RKO (cell line): ENCODE data around the gene ACTR5.

Experiments used
- DNase-seq: peaks from one replicate; pipeline ENCODE4 v3.0.0-alpha.2; 2016; ENCODE audit warnings: low spot score

ACTR5 gene

GRCh38 chr20:38748097-38748860 lies at the start of gene ACTR5:
TSS of gene ACTR5 (plus strand) at chr20:38748460. CDS start at chr20:38748479, 19 bp downstream.
- peak; percentile 91 for DNase-seq

- no peak for DNase-seq
Observed at GRCh38 chr20:38698541-38698940, 49.7 kb upstream of the ACTR5 start.

- no peak for DNase-seq
Observed at GRCh38 chr20:38700141-38700540, 48.1 kb upstream of the ACTR5 start.

GRCh38 chr20:38700926-38701325 lies 47.3 kb upstream of the ACTR5 start:
- no peak for DNase-seq

- DNase-seq: no peak
Observed at GRCh38 chr20:38703526-38703925, 44.7 kb upstream of the ACTR5 start.

GRCh38 chr20:38704136-38704535 lies 44.1 kb upstream of the ACTR5 start:
- no peak for DNase-seq

- no peak for DNase-seq
Observed at GRCh38 chr20:38706509-38706908, 41.8 kb upstream of the ACTR5 start.

- DNase-seq: no peak
Observed at GRCh38 chr20:38714308-38714707, 34.0 kb upstream of the ACTR5 start.

- DNase-seq: no peak
Observed at GRCh38 chr20:38715646-38716045, 32.6 kb upstream of the ACTR5 start.

- no peak for DNase-seq
Observed at GRCh38 chr20:38722683-38723016, 25.6 kb upstream of the ACTR5 start.

GRCh38 chr20:38723017-38723847 lies 25.0 kb upstream of the ACTR5 start:
- no peak for DNase-seq

GRCh38 chr20:38723848-38724625 lies 24.2 kb upstream of the ACTR5 start, which contains the start of gene SLC32A1:
TSS of gene SLC32A1 (plus strand) at chr20:38724486. CDS start at chr20:38724725, 239 bp downstream.
- DNase-seq: no peak

- DNase-seq: no peak
Observed at GRCh38 chr20:38724626-38725147, 23.6 kb upstream of the ACTR5 start.

- no peak for DNase-seq
Observed at GRCh38 chr20:38725148-38725901, 22.9 kb upstream of the ACTR5 start.

- DNase-seq: no peak
Observed at GRCh38 chr20:38725931-38726803, 22.1 kb upstream of the ACTR5 start.

- no peak for DNase-seq
Observed at GRCh38 chr20:38726804-38727606, 21.3 kb upstream of the ACTR5 start.

GRCh38 chr20:38727607-38728190 lies 20.6 kb upstream of the ACTR5 start:
- no peak for DNase-seq

GRCh38 chr20:38728191-38728781 lies 20.0 kb upstream of the ACTR5 start:
- DNase-seq: no peak
